ENCODE measurements around the gene TMEM248. TPM values are rescaled to one million over a fixed set of nuclear protein-coding genes. Genes with fewer than 3 reads are reported as not detected.

TMEM248 gene
- polyA plus RNA-seq, 1 donor from 2014 or later: 41.8 TPM

Small RNA genes within 50 kb of the gene (small RNA-seq; reads per million reads assigned to genes)
- gene RF00017 (0 reads per million in 3 experiments), gene RN7SL43P (0 reads per million in 3 experiments), gene RNU6-1254P (0 reads per million in 3 experiments)

Other genes starting within 250 kb of the TMEM248 start
- 30.4 and 34.8 TPM in 2 replicates for gene RABGEF1, start 180.5 kb upstream of the TMEM248 start, polyA plus RNA-seq
- 81.4 and 91.1 TPM in 2 replicates for gene SBDS, start 74.4 kb downstream of the TMEM248 start, polyA plus RNA-seq
- 10.2 and 14.9 TPM in 2 replicates for gene TYW1, start 75.6 kb downstream of the TMEM248 start, polyA plus RNA-seq